Ishikawa (cell line): ENCODE results near the gene ITGA1.

ENCODE experiments used
- REST ChIP-seq: IDR thresholded peaks from 2 replicates; pipeline ENCODE4 v1.6.1; 2012; ENCODE audit warnings: low read depth, mild to moderate bottlenecking
- TCF12 ChIP-seq: IDR thresholded peaks from 2 replicates; pipeline ENCODE4 v1.6.1; 2012; ENCODE audit warnings: low read depth

DNA sequence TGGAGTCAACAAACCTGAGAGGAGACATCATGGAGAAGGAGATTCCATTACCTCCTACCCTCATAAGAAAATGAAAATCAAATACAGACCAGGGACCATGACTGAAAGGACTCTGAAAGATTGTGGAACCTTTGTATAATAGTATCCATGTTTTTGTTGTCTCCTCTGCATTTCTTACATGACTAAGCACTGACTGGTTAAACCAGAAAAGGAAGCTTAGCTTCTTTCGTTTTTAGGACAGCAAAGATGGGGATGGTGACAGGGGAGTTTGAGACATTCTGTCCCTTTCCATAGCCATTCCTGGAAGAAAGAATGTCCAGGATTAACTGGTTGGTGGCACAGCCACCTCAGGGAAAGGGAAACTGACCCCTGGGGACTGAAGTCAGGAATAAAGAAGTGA, 22.2 kb downstream of the ITGA1 start:
- TF ChIP-seq REST (no peak), TCF12 (no peak)
